Measurements from ENCODE around the gene HNRNPH1.

Gene HNRNPH1

GRCh38 chr5:179603308-179603707 is 20.2 kb downstream of the HNRNPH1 start:
- no peak overlapping the region for H3K27ac Mint-ChIP-seq
- peaks cover 55% of the 10 kb centered on the region for H3K36me3 Mint-ChIP-seq
- H3K4me3 Mint-ChIP-seq, result no peak overlapping the region
- CTCF ChIA-PET, result no interaction called here
- no peaks in the 10 kb centered on the region for H3K9me3 Mint-ChIP-seq
- DNase-seq, result no peak
- no peaks in the 10 kb centered on the region for H3K27me3 Mint-ChIP-seq
- H3K4me1 Mint-ChIP-seq, result peaks cover 20% of the 10 kb centered on the region

GRCh38 chr5:179601871-179602625 is 21.4 kb downstream of the HNRNPH1 start:
- Mint-ChIP-seq H3K36me3 (peaks cover 49% of the 10 kb centered on the region), H3K9me3 (no peaks in the 10 kb centered on the region), H3K4me3 (no peak overlapping the region), H3K27ac (no peak overlapping the region), H3K27me3 (no peaks in the 10 kb centered on the region), H3K4me1 (peaks cover 8% of the 10 kb centered on the region)
- CTCF ChIA-PET, result no interaction called here
- no peak for DNase-seq

- Mint-ChIP-seq H3K36me3 (peaks cover 46% of the 10 kb centered on the region), H3K4me1 (no peaks in the 10 kb centered on the region), H3K27ac (no peak overlapping the region), H3K27me3 (no peaks in the 10 kb centered on the region), H3K4me3 (no peak overlapping the region), H3K9me3 (no peaks in the 10 kb centered on the region)
- DNase-seq, result no peak
- CTCF ChIA-PET, result no interaction called here
Observed at GRCh38 chr5:179599973-179600372, 23.5 kb downstream of the HNRNPH1 start.

GRCh38 chr5:179599566-179599965 is 23.9 kb downstream of the HNRNPH1 start:
- Mint-ChIP-seq H3K27ac (no peak overlapping the region), H3K36me3 (peaks cover 46% of the 10 kb centered on the region), H3K4me1 (no peaks in the 10 kb centered on the region), H3K4me3 (no peak overlapping the region), H3K9me3 (no peaks in the 10 kb centered on the region), H3K27me3 (no peaks in the 10 kb centered on the region)
- CTCF ChIA-PET, result no interaction called here
- no peak for DNase-seq

GRCh38 chr5:179599100-179599499 is 24.4 kb downstream of the HNRNPH1 start:
- H3K4me3 Mint-ChIP-seq, result no peak overlapping the region
- H3K4me1 Mint-ChIP-seq, result no peaks in the 10 kb centered on the region
- no peak for DNase-seq
- no peak overlapping the region for H3K27ac Mint-ChIP-seq
- H3K36me3 Mint-ChIP-seq, result peaks cover 45% of the 10 kb centered on the region
- CTCF ChIA-PET, result no interaction called here
- H3K9me3 Mint-ChIP-seq, result no peaks in the 10 kb centered on the region
- no peaks in the 10 kb centered on the region for H3K27me3 Mint-ChIP-seq

- CTCF ChIA-PET, result interaction anchor here (0.8 kb wide), 1 partner anchor 12 kb away, joined by 3 read pairs; no protein-coding TSS in a partner anchor
- Mint-ChIP-seq H3K36me3 (peaks cover 41% of the 10 kb centered on the region), H3K27me3 (no peaks in the 10 kb centered on the region)
Observed at GRCh38 chr5:179596421-179596820, 27.1 kb downstream of the HNRNPH1 start.

GRCh38 chr5:179595916-179596315 is 27.6 kb downstream of the HNRNPH1 start:
- no peak for DNase-seq
- CTCF ChIA-PET, result interaction anchor here (0.8 to 0.9 kb wide), 2 partner anchors 8 to 12 kb away, joined by 3 read pairs; no protein-coding TSS in a partner anchor
- no peaks in the 10 kb centered on the region for H3K27me3 Mint-ChIP-seq
- H3K36me3 Mint-ChIP-seq, result peaks cover 40% of the 10 kb centered on the region
- H3K27ac Mint-ChIP-seq, result peak overlapping the region; percentile 45
- no peaks in the 10 kb centered on the region for H3K4me1 Mint-ChIP-seq
- no peaks in the 10 kb centered on the region for H3K9me3 Mint-ChIP-seq
- no peak overlapping the region for H3K4me3 Mint-ChIP-seq

More at GRCh38 chr5:179596421-179596820, 27.1 kb downstream of the HNRNPH1 start:
- Mint-ChIP-seq H3K9me3 (no peaks in the 10 kb centered on the region), H3K4me3 (no peak overlapping the region), H3K27ac (no peak overlapping the region), H3K4me1 (no peaks in the 10 kb centered on the region)
- no peak for DNase-seq

- Mint-ChIP-seq H3K4me1 (no peaks in the 10 kb centered on the region), H3K27ac (no peak overlapping the region), H3K4me3 (no peak overlapping the region), H3K9me3 (no peaks in the 10 kb centered on the region), H3K27me3 (no peaks in the 10 kb centered on the region), H3K36me3 (peaks cover 38% of the 10 kb centered on the region)
- no peak for DNase-seq
- CTCF ChIA-PET, result interaction anchor here (1.4 kb wide), 1 partner anchor 13 kb away, joined by 3 read pairs; no protein-coding TSS in a partner anchor
Observed at GRCh38 chr5:179588166-179588565, 35.3 kb downstream of the HNRNPH1 start.

- CTCF ChIA-PET, result no interaction called here
- H3K36me3 Mint-ChIP-seq, result peaks cover 34% of the 10 kb centered on the region
- H3K27ac Mint-ChIP-seq, result no peak overlapping the region
- no peaks in the 10 kb centered on the region for H3K4me1 Mint-ChIP-seq
- no peak overlapping the region for H3K4me3 Mint-ChIP-seq
- H3K9me3 Mint-ChIP-seq, result no peaks in the 10 kb centered on the region
- H3K27me3 Mint-ChIP-seq, result no peaks in the 10 kb centered on the region
- no peak for DNase-seq
Observed at GRCh38 chr5:179585941-179586401, 37.5 kb downstream of the HNRNPH1 start.

GRCh38 chr5:179577286-179577960 is 46.0 kb downstream of the HNRNPH1 start:
- CTCF ChIA-PET, result no interaction called here
- DNase-seq, result no peak
- Mint-ChIP-seq H3K9me3 (no peaks in the 10 kb centered on the region), H3K4me1 (no peaks in the 10 kb centered on the region), H3K27ac (no peak overlapping the region), H3K4me3 (no peak overlapping the region), H3K27me3 (no peaks in the 10 kb centered on the region), H3K36me3 (peaks cover 33% of the 10 kb centered on the region)

- H3K36me3 Mint-ChIP-seq, result peaks cover 42% of the 10 kb centered on the region
- no peak overlapping the region for H3K27ac Mint-ChIP-seq
- CTCF ChIA-PET, result no interaction called here
- peaks cover 5% of the 10 kb centered on the region for H3K4me1 Mint-ChIP-seq
- H3K27me3 Mint-ChIP-seq, result no peaks in the 10 kb centered on the region
- H3K9me3 Mint-ChIP-seq, result no peaks in the 10 kb centered on the region
- no peak overlapping the region for H3K4me3 Mint-ChIP-seq
- DNase-seq, result no peak
Observed at GRCh38 chr5:179572386-179572785, 51.1 kb downstream of the HNRNPH1 start.

GRCh38 chr5:179568721-179569120 is 54.8 kb downstream of the HNRNPH1 start:
- H3K36me3 Mint-ChIP-seq, result peaks cover 37% of the 10 kb centered on the region
- H3K27me3 Mint-ChIP-seq, result no peaks in the 10 kb centered on the region
- H3K4me1 Mint-ChIP-seq, result peaks cover 5% of the 10 kb centered on the region
- DNase-seq, result no peak
- H3K9me3 Mint-ChIP-seq, result no peaks in the 10 kb centered on the region
- CTCF ChIA-PET, result no interaction called here
- no peak overlapping the region for H3K4me3 Mint-ChIP-seq
- peak overlapping the region; percentile 21 for H3K27ac Mint-ChIP-seq

- Mint-ChIP-seq H3K36me3 (peaks cover 39% of the 10 kb centered on the region), H3K27ac (no peak overlapping the region), H3K9me3 (no peaks in the 10 kb centered on the region), H3K4me1 (peaks cover 14% of the 10 kb centered on the region), H3K4me3 (no peak overlapping the region), H3K27me3 (no peaks in the 10 kb centered on the region)
- CTCF ChIA-PET, result no interaction called here
- DNase-seq, result no peak
Observed at GRCh38 chr5:179564526-179564925, 58.9 kb downstream of the HNRNPH1 start.

All from activated naive CD4-positive, alpha-beta T cell treated with anti-CD3 and anti-CD28 coated beads, Interleukin-2, amount 10 ng/mL, durations not matched to agents 7 days and 5 days (primary cell).